ENCODE data around the gene PDE3A. TPM values are rescaled to one million over a fixed set of nuclear protein-coding genes. Genes with fewer than 3 reads are reported as not detected.

PDE3A gene
- total and polyA plus RNA-seq, 7 donors, result 0.53 to 4.1 (median 2.1) TPM

GRCh38 chr12:20370014-20370386 lies 1.7 kb downstream of the PDE3A start:
- intact Hi-C loops (cut with DNase I), result loop anchor here (10.0 kb wide), 2 partner anchors 455 to 625 kb away; no protein-coding TSS in a partner anchor
- peaks cover 0 to 15% (median 0%) of the 10 kb centered on the region in 3 donors for H3K27me3 ChIP-seq (ENCODE audit: insufficient read depth in 3 of 3, low read length in 2 of 3)
- H3K36me3 ChIP-seq (ENCODE audit: insufficient read depth in 1 of 2, low read depth in 1 of 2), result no peaks in the 10 kb centered on the region
- no peaks in the 10 kb centered on the region for H3K4me1 ChIP-seq
- H3K4me3 ChIP-seq, result peak overlapping the region; percentile 71
- peak overlapping the region; percentile 38 for H3K27ac ChIP-seq
- no peaks in the 10 kb centered on the region for H3K9me3 ChIP-seq
- DNase-seq, result no peak
- 1 to 2% (median 1%) methylated on average over 21 of the region's 21 CpGs for WGBS, 3 donors
- TF ChIP-seq CTCF (IDR thresholded peaks at IDR 0.05), result no peak
- peak in 1 of 4 donors; percentile 7 for ATAC-seq

GRCh38 chr12:20370866-20371519 lies 2.7 kb downstream of the PDE3A start:
- no peaks in the 10 kb centered on the region for H3K4me1 ChIP-seq
- H3K9me3 ChIP-seq, result no peaks in the 10 kb centered on the region
- DNase-seq (no peak), ATAC-seq (no peak)
- peak overlapping the region; percentile 71 for H3K4me3 ChIP-seq
- intact Hi-C loops (cut with DNase I), result loop anchor here (10.0 kb wide), 2 partner anchors 456 to 626 kb away; no protein-coding TSS in a partner anchor
- WGBS, 3 donors, result 44 to 64% (median 61%) methylated on average over 5 of the region's 5 CpGs
- no peak overlapping the region for H3K27ac ChIP-seq
- no peak for TF ChIP-seq CTCF (IDR thresholded peaks at IDR 0.05)
- no peaks in the 10 kb centered on the region for H3K36me3 ChIP-seq (ENCODE audit: insufficient read depth in 1 of 2, low read depth in 1 of 2)
- H3K27me3 ChIP-seq (ENCODE audit: insufficient read depth in 3 of 3, low read length in 2 of 3), result peaks cover 0 to 15% (median 0%) of the 10 kb centered on the region in 3 donors

GRCh38 chr12:20372326-20373096 lies 4.2 kb downstream of the PDE3A start:
- ATAC-seq, result no peak
- intact Hi-C loops (cut with DNase I), result loop anchor here (10.0 kb wide), 2 partner anchors 458 to 628 kb away; no protein-coding TSS in a partner anchor
- H3K36me3 ChIP-seq (ENCODE audit: insufficient read depth in 1 of 2, low read depth in 1 of 2), result no peaks in the 10 kb centered on the region
- H3K27me3 ChIP-seq (ENCODE audit: insufficient read depth in 3 of 3, low read length in 2 of 3), result peaks cover 0 to 15% (median 0%) of the 10 kb centered on the region in 3 donors
- no peaks in the 10 kb centered on the region for H3K4me1 ChIP-seq
- TF ChIP-seq CTCF (IDR thresholded peaks at IDR 0.05), result no peak
- no peak for DNase-seq
- H3K27ac ChIP-seq, result no peak overlapping the region
- WGBS, 3 donors, result 76 to 81% (median 81%) methylated on average over 3 of the region's 3 CpGs
- no peaks in the 10 kb centered on the region for H3K9me3 ChIP-seq
- H3K4me3 ChIP-seq, result peak overlapping the region; percentile 71

- DNase-seq (no peak), ATAC-seq (no peak)
- no peak overlapping the region for H3K4me3 ChIP-seq
- no peaks in the 10 kb centered on the region for H3K4me1 ChIP-seq
- 80 to 88% (median 84%) methylated on average over 3 of the region's 3 CpGs for WGBS, 3 donors
- intact Hi-C loops (cut with DNase I), result loop anchor here (10.0 kb wide), 2 partner anchors 460 to 630 kb away; no protein-coding TSS in a partner anchor
- H3K36me3 ChIP-seq (ENCODE audit: insufficient read depth in 1 of 2, low read depth in 1 of 2), result no peaks in the 10 kb centered on the region
- peaks cover 0 to 11% (median 0%) of the 10 kb centered on the region in 3 donors for H3K27me3 ChIP-seq (ENCODE audit: insufficient read depth in 3 of 3, low read length in 2 of 3)
- no peak for TF ChIP-seq CTCF (IDR thresholded peaks at IDR 0.05)
- H3K27ac ChIP-seq, result no peak overlapping the region
- no peaks in the 10 kb centered on the region for H3K9me3 ChIP-seq
These were observed 6.5 kb downstream of the PDE3A start for GRCh38 chr12:20374795-20375194.

Measured in psoas muscle (tissue), 8 donors.